NCI-H345 (cell line): ENCODE measurements around the gene GPR142.
"Not testable (repeated sequence)": the region's sequence is repeated elsewhere in the genome, so short reads cannot be mapped to it uniquely, and the experiment has no call there.

Experiments used
- DNase-seq: peaks from one replicate; lab custom pipeline; 2025; lab: John Stamatoyannopoulos, UW

Gene GPR142

DNA sequence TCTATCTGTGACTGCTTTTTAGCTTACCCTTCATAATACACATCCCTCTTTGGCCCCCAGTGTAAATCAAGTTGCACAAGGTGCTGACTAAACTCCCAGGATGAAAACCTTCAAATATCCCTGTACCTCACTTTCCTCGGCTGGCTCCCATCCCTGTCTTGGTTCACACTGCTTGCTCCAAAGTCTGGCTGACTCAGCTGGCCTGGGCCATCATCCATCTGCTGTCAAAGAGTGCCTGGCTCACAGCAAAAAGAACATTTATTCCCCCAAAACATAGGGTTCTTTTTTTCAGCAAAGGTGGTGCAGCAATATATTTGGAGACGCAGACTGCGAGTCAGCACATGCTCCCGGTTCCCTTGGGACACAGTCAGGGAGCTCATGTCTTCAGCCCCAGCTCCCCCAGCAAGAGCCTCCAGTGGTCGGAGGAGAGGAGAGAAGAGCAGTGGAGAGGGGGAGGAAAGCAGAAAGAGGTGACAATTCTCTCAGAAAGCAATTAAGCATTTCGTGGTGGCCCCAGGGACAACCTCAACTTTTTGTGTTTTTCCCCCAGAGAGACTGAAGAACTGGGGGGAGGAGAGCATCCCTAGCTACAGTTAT is 26.1 kb downstream of the GPR142 start:
- DNase-seq = no peak

DNA sequence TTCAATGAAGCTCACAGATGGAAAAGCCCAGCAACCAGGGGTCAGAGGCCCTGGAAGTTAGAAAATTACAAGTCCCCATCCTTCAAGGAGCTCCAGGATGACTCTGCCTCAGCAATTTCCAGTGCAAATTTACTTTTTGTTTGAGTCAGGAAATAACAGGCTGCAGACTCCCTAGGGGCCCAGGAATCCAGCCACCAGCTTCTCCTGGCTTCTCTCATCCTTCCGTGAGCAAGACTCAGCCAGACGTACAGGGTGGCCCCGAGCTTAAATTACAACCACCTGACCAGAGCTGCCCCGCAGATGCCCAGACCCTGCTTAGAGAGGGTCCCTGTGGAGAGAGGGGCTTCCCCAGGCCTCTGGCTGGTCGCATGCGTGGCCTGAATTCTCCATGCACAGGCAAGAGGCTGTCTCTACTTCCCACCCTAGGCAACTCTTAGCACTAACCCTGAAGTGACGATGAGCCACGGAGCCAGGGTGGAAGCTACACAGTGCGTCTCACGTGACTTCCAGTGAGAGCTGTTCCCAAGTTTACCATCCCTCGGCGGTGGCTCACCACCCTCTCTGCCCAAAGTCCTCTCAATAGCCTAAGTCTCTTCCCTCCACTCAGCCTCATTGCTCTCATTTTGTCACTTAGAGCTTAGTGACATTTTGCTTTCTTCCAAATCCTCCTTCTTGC is 27.1 kb downstream of the GPR142 start:
- no peak for DNase-seq

DNA sequence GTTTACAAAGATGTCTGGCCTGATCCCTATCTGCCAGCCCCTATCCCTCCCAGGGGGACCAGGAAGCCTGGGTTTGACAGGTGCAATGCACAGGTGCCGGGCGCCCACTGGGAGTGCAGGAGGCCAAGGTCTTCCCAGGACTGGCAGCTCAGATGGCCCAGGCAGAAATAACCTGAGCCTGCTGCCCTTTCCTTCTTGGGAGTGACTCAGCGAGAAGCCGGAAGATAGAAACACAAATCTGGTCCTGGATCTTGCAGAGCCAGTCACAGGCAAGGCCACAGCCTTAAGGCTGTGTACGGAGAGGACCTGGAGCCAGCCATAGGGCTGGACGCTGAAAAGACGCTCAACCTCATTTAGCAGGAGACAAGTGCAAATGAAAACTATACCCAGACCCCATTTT is 27.7 kb downstream of the GPR142 start:
- DNase-seq = no peak

DNA sequence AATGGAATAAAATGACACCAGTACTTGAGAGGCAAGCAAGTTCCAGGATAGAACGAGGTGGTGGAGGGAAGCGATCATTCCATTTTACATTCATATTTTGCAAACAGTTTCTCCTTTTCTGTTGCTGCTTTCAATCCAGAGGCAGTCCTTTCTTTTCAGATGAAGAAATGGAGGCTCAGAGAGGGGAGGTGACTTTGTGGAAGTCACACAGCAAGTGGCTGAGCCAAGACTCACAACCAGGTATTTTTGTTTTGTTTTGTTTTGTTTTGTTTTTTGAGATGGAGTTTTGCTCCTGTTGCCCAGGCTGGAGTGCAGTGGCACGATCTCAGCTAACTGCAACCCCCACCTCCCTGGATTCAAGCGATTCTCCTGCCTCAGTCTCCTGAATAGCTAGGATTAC is 29.3 kb downstream of the GPR142 start:
- DNase-seq = no peak

DNA sequence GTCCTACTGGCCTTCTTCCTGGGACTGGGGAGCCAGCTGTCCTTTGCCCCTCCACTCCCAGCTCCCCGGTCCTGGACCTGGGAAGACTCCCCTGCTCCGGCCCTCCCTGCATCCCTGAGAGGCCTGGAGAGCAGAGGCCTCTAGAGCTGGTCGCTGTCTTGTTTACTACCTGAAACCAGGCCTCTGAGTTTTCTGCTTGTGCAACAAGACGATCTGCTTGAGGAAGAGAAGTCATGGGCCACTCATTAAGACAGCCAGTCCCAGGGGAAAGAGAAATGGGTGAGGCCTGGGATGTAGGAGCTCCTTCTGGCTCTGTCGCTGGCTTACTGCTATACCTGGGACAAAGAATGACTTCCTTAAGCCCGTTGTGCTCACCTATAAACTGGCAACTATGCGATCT is 34.7 kb downstream of the GPR142 start:
- no peak for DNase-seq

DNA sequence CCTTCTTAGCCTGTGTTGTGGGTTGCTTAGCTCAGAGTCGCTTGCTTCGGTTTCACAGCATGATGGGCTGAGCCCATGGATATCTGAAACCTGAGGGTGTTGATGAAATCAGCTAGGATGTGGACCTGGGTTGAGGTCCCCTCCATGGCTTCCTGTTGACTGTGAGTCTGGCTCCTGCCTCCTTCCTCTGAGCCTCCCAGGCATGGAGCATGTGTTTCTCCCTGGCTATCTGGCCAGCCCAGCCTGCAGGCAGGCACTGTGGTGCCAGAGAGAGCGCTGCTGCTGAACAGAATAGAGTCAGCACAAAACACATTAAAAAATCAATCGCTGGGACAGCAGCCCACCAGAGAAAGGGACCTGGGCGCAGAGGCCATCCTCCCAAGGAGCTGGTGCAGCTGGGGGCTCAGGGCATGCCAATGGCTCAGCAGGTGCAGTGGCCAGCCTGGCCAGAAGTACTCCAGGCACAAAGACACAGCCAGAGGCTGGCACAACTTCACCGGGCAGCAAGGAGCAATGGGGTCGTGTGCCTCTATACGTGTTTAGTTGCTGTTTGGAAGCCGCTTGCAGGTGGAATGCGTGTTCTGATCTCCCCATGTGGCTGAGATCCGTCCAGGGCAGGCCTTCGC is 36.3 kb downstream of the GPR142 start:
- no peak for DNase-seq

DNA sequence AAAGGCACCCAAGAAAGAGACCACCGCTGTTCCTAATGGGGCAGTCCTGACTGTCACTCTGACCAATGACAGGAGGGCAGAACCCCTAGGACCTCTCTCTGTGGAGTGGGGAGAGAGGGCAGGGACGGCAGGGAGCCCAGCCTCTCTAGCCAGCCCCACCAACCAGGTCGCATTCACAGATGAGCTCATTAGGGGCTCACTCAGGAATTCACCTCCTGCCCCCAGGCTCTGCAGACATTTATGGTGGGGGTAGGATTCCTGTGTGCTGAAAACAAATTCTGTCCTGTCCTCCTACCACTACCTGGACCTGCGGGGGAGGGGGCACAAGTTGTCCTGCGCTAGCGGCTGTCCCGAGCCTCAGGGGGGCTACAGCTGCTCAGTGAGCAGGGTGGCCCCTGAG is 36.9 kb downstream of the GPR142 start:
- DNase-seq = no peak

DNA sequence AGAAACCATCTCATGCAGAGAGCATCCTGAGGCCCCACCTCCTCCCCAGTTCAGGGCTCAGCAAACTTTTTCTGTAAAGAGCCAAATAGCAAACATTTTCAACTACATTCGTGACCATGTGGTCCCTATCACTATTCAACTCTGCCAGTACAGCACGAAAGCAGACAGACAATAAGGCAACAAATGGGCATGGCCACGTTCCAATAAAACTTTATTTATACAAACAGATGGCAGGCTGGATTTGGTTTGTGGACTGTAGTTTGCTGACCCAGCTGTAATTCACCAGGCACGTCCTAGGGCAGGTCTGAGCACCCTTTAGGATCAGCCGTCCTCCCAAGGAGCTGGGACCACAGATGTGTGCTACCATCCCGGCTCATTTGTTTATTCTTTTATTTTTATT is 37.5 kb downstream of the GPR142 start:
- DNase-seq = no peak

DNA sequence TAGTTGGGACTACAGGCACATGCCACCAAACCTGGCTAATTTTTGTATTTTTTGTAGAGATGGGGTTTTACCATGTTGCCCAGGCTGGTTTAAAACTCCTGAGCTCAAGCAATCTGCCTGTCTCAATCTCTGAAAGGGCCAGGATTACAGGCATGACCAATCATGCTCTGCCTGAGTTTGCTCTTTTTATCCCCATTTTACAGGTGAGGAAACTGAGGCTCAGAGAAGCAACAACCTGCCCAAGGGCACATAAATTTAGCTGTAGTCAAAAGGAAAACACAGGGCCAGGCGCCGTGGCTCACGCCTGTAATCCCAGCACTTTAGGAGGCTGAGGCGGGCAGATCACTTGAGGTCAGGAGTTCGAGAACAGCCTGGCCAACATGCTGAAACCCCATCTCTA is 38.0 kb downstream of the GPR142 start:
- DNase-seq = not testable (repeated sequence)

DNA sequence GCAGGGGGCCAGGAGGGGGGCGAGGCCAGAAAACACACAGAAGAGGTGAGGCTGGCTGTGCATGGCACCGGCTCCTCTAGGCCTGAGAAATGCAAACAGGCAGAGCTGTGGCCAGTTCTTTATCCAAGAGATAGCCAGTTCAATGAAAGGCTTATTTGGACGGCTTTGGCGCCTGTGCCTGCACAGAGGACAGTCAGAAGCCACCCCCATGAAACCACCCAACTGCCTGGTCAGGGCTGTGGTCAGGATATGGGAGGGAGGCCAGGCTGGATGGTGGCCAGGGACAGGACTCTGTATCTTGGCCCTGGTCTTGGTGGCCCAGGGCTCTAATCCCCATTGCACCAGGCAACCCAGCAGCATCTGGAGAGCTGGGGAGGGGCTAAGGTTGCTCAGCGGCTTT is 40.1 kb downstream of the GPR142 start:
- no peak for DNase-seq

DNA sequence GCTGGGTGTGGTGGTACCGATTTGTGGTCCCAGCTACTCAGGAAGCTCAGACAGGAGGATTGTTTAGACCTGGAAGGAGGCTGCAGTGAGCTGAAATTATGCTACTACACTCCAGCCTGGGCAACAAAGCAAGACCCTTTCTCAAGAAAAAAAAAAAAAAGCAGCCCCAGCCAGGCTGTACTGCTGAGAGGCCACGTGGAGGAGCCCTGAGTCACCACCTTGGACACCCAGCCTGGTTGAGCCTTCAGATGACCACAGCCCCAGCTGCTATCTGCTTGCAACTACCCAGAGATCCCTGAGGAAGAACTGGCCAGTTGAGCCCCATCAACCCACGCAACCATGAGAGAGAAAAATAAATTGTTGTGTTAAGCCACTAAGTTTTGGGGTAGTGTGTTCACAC is 41.0 kb downstream of the GPR142 start:
- DNase-seq = no peak

DNA sequence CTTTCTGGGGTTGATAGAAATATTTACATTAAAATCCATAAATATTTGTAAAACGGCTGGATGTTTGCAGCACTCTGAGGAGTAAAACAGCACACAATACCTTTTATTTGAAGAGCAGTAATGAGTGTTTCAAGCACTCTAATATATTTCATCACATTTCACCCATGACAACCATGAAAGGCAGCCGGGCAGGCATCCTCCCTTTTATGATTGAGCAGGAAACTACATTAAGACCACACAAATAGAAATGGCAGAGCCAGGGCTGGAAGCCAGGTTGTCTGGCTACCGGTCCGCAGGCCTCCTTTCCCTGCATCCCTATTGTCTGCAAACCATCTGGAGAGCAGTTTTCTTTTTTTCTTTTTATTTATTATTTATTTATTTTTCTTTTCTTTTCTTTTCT is 41.5 kb downstream of the GPR142 start:
- peak; percentile 78 for DNase-seq

DNA sequence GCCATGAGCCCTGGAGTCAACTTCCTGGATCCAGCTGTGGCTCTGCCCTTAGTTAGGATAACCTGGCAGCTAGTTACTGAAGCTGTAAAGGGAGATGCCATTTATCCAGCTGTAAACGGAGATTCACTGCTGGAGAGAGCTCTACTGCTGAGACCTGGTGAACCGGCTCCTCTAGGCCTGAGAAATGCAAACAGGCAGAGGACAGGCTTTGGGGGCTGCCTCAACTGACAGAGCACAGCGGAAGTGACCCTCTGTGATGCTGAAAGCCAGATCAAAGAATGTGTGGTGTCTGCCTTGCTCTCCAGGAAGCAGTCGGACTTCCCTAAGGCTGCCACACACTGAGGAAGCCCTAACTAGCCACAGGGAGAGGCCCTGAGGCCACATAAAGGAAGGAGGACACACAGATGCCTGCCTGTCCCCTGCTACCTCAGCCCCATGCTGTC is 42.7 kb downstream of the GPR142 start:
- no peak for DNase-seq

DNA sequence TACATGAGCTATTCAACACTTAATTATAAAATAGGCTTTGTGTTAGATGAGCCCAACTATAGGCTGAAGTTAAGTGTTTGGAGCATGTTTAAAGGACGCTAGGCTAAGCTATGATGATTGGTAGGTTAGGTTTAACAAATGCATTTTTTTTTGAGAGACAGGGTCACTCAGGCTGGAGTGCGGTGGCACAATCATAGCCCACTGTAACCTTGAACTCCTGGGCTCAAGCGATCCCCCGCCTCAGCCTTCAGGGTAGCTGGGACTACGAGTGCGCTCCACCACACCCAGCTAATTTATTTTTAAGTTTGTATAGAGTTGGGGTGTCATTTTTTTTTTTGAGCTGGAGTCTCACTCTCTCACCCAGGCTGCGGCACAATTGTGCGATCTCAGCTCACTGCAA is 45.3 kb downstream of the GPR142 start:
- no peak for DNase-seq

DNA sequence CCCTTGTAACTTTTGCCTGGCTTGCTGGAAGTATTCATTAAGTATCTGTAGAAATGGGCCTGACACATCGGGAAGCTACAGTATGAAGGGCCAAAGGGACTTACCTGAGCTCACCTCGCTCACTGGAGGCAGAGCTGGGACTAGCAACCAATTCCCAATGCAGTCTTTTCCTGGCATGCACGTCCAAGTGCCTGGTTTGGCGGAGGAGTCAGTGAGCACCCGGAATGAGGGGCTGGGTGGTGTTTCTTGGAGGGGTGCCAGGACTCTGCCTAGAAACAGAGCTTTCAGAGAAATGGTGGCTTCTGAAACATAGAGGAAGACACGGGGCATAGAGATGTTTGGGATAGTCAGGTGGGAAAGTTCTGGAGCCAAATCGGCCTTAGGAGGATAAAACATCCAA is 46.2 kb downstream of the GPR142 start:
- no peak for DNase-seq

DNA sequence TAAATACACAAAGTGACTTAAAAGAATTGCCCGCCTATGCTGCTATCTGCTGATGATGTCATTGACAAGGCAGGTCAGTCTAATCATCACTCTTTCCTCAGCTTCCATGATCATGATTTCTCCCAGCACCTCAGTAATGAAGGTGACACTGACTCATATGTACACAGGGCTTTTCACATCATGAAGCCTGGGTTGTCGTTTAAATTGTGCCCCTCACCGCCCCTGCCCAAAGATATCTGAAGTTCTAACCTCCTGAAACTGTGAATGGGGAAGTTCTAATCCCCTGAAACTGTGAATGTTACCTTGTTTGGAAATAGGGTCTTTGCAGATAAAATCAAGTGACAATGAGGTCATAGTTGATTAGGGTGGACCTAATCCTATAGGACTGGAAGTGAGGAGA is 47.2 kb downstream of the GPR142 start:
- no peak for DNase-seq

DNA sequence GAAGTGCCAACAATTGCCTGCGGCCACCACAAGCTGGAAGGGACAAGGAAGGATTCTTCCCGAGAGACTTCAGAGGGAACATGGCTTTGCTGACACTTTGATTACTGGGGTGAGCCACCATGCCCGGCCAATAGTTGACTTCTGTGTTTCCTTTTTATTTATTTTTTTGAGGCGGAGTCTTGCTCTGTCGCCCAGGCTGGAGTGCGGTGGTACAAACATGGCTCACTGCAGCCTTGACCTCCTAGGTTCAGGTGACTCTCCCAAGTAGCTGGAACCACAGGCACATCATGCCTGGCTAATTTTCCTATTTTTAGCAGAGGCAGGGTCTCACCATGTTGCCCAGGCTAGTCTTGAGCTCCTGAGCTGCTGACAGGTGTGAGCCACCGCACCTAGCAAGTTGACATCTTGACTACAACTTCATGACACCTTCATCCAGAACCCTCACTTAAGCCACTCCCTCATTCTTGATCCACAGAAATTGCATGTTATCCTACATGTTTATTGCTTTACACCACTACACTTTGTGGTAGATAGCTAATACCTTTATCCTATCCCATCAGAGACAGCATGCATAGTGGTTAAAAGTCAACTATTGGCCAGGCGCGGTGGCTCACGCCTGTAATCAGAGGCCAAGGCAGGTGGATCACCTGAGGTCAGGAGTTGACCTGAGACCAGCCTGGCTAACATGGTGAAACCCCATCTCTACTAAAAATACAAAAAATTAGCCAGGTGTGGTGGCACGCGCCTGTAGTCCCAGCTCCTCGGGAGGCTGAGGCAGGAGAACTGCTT is 48.5 kb downstream of the GPR142 start:
- no peak for DNase-seq

DNA sequence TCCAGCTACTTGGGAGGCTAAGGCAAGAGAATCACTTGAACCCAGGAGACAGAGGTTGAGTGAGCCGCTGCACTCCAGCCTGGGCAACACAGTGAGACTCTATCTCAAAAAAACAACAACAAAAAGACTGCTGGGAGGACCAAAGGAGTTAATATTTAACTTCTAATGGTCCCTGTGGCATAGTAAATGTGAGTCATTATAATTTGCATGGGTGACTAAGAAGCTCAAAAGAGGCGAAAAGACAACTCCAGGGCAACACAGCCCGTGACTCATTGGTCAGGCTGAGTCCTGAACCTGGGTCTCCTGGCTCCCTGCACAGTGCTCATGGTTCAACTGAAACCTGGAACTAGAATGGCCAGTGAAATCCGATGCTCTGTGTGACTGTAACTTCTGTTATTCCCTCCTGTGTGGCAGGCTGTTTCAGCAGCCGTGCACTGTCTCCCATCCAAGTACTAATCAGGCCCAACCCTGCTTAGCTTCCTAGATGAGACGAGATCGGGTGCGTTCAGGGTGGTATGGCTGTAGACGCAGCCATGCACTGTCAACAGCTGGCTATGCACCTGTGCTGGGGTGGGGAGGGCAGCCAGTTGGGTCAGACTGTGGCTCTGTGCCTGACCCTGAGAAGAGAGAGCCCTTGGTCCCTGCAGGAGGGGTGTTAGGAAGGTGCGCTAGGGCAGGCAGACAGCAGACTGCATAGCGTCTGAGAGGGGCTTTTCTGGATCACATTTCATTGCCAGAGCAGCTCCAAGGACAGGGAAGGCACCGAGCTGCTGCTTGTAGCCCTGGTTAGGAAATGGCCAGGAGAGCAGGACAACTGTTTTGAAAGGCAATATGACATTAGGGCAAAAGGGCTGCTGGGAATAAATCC is 50.1 kb downstream of the GPR142 start:
- no peak for DNase-seq

DNA sequence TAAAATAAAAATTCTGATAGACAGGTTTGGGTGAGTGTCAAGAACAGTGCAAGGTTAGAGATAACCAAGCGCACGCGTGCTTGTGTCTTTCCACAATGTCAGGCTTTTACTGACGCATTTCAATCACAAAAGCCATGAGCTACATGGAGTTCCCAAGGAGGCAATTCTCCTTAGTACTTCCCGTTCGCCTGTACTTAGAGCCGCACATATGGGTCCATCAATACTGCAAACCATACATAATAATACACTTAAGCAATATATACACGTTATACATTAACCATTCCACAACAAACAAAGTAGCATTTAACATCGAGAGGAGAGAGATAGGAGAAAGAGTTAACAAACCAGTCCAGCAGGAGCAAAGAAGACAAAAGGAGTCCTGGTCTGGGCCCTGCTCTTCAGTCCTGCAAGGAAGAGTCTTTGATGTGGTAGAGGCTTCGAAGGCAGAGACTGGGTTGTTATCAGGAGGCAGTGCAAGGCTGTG is 52.7 kb downstream of the GPR142 start:
- no peak for DNase-seq
